ENCODE results near the gene LSAMP. TPM values are rescaled to one million over a fixed set of nuclear protein-coding genes. Genes with fewer than 3 reads are reported as not detected.

The LSAMP gene
- total and polyA plus RNA-seq, 2 of the 13 experiments (the other 11 are each of a cell fraction or from before 2014, with no cell fraction given): not detected

DNA sequence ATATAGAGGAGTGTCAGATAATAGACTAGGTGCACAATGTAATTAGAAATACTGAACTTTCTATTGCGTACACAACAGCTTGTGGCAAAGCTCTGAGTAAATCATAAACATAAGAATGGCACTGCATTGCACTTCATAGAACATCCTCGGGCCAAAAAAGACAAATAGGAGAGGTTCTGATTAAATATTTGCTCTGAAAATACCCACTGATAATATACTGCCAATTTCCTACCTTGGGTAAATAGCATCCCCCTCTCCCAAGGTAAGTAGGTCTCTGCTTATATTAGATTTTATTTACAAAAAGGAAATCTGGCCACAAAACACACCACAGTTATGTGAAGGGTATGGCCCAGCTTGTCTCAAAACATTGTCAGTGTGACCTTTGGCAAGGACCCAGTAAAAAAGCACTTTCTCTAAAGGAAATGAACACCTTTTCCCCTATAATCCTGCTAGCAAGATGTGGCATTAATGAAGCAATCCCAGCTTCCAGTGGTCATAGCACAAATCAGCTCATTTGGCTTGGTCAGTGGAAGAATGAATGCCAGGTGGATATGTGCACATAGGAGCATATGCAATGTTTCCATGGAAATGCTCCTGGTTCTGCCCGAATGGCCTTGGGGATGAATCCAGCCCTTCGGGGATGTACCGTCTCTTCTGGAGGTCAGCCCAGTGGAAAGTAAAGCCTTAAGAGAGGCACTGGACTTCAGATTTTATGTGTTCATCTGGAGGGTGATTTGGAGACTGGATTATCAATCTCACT lies 315.9 kb downstream of the LSAMP start (continued):
- TF ChIP-seq ATF6 (CRISPR knock-in tag; conservative IDR thresholded peaks at IDR 0.05) (no peak), ZNF674 (CRISPR knock-in tag; IDR thresholded peaks at IDR 0.05; ENCODE audit: low read depth) (no peak), ESRRA (CRISPR knock-in tag; IDR thresholded peaks at IDR 0.05; ENCODE audit: low read depth) (no peak)

GRCh38 chr3:116127464-116127863 lies 317.8 kb downstream of the LSAMP start:
- TF ChIP-seq KDM5A (IDR thresholded peaks at IDR 0.05; ENCODE audit: borderline replicate concordance, low read length): no peak
- peak; percentile 53 to 72 for TF ChIP-seq MAFK (conservative IDR thresholded peaks at IDR 0.05 in 1 of 2, IDR thresholded peaks at IDR 0.05 in 1 of 2; ENCODE audit: low read length in 2 of 2)
- no peak for TF ChIP-seq TFDP1 (CRISPR knock-in tag; IDR thresholded peaks at IDR 0.05; ENCODE audit: borderline replicate concordance)
- peak; percentile 53; the same call in 1 of the 2 replicates for TF ChIP-seq MAFF (IDR thresholded peaks at IDR 0.05; ENCODE audit: low read depth, low read length)
- no peak for TF ChIP-seq ZBTB7A (CRISPR knock-in tag; IDR thresholded peaks at IDR 0.05)
- Histone ChIP-seq H3K9ac (ENCODE audit: insufficient read depth, low read depth, low read length) (no peak overlapping the region), H3K9me3 (ENCODE audit: low read length) (no peaks in the 10 kb centered on the region), H4K20me1 (ENCODE audit: insufficient read depth, low read length) (no peaks in the 10 kb centered on the region), H2AFZ (ENCODE audit: low read length) (no peak overlapping the region), H3K79me2 (ENCODE audit: insufficient read depth, low read length) (no peaks in the 10 kb centered on the region), H3K27me3 (ENCODE audit: control insufficient read depth in 1 of 2, insufficient read depth in 2 of 2, low read length in 2 of 2) (no peaks in the 10 kb centered on the region; a peak in 1 of 5 replicates), H3K4me2 (ENCODE audit: low read depth, low read length) (no peak overlapping the region), H3K4me1 (ENCODE audit: insufficient read depth, low read length) (no peaks in the 10 kb centered on the region), H3K27ac (ENCODE audit: extremely low read length, insufficient read depth, low read length) (no peak overlapping the region), H3K36me3 (replicated peaks in 1 of 2; ENCODE audit: control insufficient read depth in 1 of 2, insufficient read depth in 2 of 2, low read length in 2 of 2) (no peaks in the 10 kb centered on the region), H3K4me3 (replicated peaks in 1 of 3; ENCODE audit: insufficient read depth in 1 of 3, low read depth in 2 of 3, low read length in 3 of 3) (no peak overlapping the region)
- no peak for ATAC-seq
- FAIRE-seq: no peak
- intact Hi-C loops (cut with micrococcal nuclease; ENCODE audit: unreplicated experiment) (no loop called here), in situ Hi-C loops (cut with HindIII; ENCODE audit: extremely low pct_ligation_motif_present, low pct_unique_long_range_greater_than_20kb) (no loop called here)
- 0% methylated on average over 2 of the region's 2 CpGs for WGBS (ENCODE audit: low lambda C conversion rate)
- DNase-seq (ENCODE audit: low spot score): no peak
- no TSS peak for BruUV-seq (replicated peaks)
- POLR2A ChIA-PET: no interaction called here
- CTCF ChIA-PET (ENCODE audit: low intra/inter-chr PET ratio, low total read pairs): no interaction called here

Measured in HepG2 (cell line).